ENCODE results near the gene TUT4.

DNA sequence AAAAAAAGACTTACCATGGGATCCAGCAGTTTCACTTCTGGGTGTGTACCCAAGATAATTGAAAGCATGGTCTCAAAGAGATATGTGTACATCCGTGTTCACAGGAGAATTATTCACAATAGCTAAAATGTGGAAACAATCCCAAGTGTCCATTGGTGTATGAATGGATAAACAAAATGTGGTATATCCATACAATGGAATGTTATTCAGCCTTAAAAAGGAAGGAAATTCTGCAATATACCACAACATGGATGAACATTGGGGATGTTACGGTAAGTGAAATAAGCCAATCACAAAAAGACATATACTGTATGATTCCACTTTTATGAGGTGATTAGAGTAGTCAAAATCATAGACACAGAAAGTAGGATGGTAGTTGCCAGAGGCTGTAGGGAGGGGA is 7.0 kb upstream of the TUT4 start:
- TF ChIP-seq NFIC (IDR thresholded peaks at IDR 0.05) (no peak), RAD21 (IDR thresholded peaks at IDR 0.05; ENCODE audit: low read depth) (no peak), ZBTB7A (IDR thresholded peaks at IDR 0.05; ENCODE audit: low read depth) (no peak), YY1 (IDR thresholded peaks at IDR 0.05; ENCODE audit: low read depth) (no peak), TAF1 (IDR thresholded peaks at IDR 0.05; ENCODE audit: low read depth) (no peak), FOXM1 (IDR thresholded peaks at IDR 0.05; ENCODE audit: borderline replicate concordance, low read depth) (no peak), EP300 (IDR thresholded peaks at IDR 0.05; ENCODE audit: borderline replicate concordance) (no peak), EGR1 (IDR thresholded peaks at IDR 0.05) (no peak), CREB1 (IDR thresholded peaks at IDR 0.05; ENCODE audit: low read depth) (no peak)
- TF ChIP-seq, protein P1, sequence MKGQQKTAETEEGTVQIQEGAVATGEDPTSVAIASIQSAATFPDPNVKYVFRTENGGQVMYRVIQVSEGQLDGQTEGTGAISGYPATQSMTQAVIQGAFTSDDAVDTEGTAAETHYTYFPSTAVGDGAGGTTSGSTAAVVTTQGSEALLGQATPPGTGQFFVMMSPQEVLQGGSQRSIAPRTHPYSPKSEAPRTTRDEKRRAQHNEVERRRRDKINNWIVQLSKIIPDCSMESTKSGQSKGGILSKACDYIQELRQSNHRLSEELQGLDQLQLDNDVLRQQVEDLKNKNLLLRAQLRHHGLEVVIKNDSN (IDR thresholded peaks at IDR 0.05), result no peak
- TF ChIP-seq, protein P2, sequence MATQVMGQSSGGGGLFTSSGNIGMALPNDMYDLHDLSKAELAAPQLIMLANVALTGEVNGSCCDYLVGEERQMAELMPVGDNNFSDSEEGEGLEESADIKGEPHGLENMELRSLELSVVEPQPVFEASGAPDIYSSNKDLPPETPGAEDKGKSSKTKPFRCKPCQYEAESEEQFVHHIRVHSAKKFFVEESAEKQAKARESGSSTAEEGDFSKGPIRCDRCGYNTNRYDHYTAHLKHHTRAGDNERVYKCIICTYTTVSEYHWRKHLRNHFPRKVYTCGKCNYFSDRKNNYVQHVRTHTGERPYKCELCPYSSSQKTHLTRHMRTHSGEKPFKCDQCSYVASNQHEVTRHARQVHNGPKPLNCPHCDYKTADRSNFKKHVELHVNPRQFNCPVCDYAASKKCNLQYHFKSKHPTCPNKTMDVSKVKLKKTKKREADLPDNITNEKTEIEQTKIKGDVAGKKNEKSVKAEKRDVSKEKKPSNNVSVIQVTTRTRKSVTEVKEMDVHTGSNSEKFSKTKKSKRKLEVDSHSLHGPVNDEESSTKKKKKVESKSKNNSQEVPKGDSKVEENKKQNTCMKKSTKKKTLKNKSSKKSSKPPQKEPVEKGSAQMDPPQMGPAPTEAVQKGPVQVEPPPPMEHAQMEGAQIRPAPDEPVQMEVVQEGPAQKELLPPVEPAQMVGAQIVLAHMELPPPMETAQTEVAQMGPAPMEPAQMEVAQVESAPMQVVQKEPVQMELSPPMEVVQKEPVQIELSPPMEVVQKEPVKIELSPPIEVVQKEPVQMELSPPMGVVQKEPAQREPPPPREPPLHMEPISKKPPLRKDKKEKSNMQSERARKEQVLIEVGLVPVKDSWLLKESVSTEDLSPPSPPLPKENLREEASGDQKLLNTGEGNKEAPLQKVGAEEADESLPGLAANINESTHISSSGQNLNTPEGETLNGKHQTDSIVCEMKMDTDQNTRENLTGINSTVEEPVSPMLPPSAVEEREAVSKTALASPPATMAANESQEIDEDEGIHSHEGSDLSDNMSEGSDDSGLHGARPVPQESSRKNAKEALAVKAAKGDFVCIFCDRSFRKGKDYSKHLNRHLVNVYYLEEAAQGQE (IDR thresholded peaks at IDR 0.05; ENCODE audit: low read depth), result no peak
- TF ChIP-seq, protein P3, sequence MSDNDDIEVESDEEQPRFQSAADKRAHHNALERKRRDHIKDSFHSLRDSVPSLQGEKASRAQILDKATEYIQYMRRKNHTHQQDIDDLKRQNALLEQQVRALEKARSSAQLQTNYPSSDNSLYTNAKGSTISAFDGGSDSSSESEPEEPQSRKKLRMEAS (IDR thresholded peaks at IDR 0.05), result no peak
